ENCODE measurements around the gene DESI1.

DNA sequence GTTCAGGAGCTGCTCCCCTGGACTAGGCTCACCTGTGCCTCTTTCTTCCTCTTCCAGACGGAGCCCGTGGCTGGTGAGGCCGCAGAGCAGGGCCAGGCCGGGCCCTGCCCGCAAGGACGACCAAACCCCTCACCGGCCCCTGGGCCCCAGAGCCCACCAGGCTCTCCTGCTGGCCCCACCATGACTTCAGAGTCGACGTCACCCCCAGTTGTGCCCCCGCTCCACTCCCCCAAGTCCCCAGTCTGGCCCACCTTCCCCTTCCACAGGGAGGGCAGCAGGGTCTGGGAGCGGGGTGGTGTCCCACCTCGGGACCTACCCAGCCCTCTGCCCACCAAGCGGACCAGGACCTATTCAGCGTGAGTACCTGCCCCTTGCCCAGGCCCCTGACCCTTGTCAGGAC lies 49.1 kb downstream of the DESI1 start:
- no peak for TF ChIP-seq RAD21 (IDR thresholded peaks at IDR 0.05; ENCODE audit: low read length)
- TF ChIP-seq RXRA (IDR thresholded peaks at IDR 0.05; ENCODE audit: borderline replicate concordance, low read depth) = no peak
- TF ChIP-seq CTCF (IDR thresholded peaks at IDR 0.05) = no peak
- no peak for TF ChIP-seq MXI1 (IDR thresholded peaks at IDR 0.05; ENCODE audit: low read depth, low read length)
- TF ChIP-seq SMC3 (IDR thresholded peaks at IDR 0.05; ENCODE audit: low read depth, low read length) = no peak
- no peak for TF ChIP-seq TCF12 (IDR thresholded peaks at IDR 0.05)
- TF ChIP-seq TEAD4 (IDR thresholded peaks at IDR 0.05; ENCODE audit: borderline replicate concordance, insufficient read depth) = no peak
- TF ChIP-seq EZH2phosphoT487 (IDR thresholded peaks at IDR 0.05; ENCODE audit: borderline replicate concordance, low read depth) = no peak
- no peak for TF ChIP-seq CHD2 (IDR thresholded peaks at IDR 0.05; ENCODE audit: low read length, partially characterized antibody)
- TF ChIP-seq NFIC (IDR thresholded peaks at IDR 0.05; ENCODE audit: borderline replicate concordance) = no peak
- no peak for TF ChIP-seq RFX5 (IDR thresholded peaks at IDR 0.05; ENCODE audit: low read length)
- TF ChIP-seq POLR2AphosphoS5 (IDR thresholded peaks at IDR 0.05; ENCODE audit: low read depth, low read length) = no peak
- TF ChIP-seq EP300 (IDR thresholded peaks at IDR 0.05; ENCODE audit: borderline replicate concordance in 1 of 2, low read depth in 1 of 2, low read length in 1 of 2) = no peak
